Right atrium auricular region (tissue), 2 donors: ENCODE results near the gene NDUFA8. TPM values are rescaled to one million over a fixed set of nuclear protein-coding genes. Genes with fewer than 3 reads are reported as not detected.

Experiments
- DNase-seq: peaks from one replicate; pipeline ENCODE4 v3.0.0-alpha.2; 2019; ENCODE audit warnings: low spot score
- H3K27ac ChIP-seq, 2 donors: fragments of 200-600 bp; sonication (generic); 1 replicate in 1 of 2; 2 replicates in 1 of 2; pipeline ENCODE4 v1.5.1; 2016 to 2019
- H3K27me3 ChIP-seq, 2 donors: fragments of 200-600 bp; sonication (generic); one replicate each; pipeline versions ENCODE4 v1.5.1 to v1.6.0; 2017 to 2019
- H3K36me3 ChIP-seq: fragments of 200-600 bp; sonication (generic); one replicate; pipeline ENCODE4 v1.5.1; 2016
- H3K4me1 ChIP-seq, 2 donors: fragments of 200-600 bp; sonication (generic); one replicate each; pipeline versions ENCODE4 v1.5.1 to v1.6.0; 2017 to 2019
- H3K4me3 ChIP-seq, 2 donors: fragments of 200-600 bp; sonication (generic); 1 replicate in 1 of 2; 2 replicates in 1 of 2; pipeline ENCODE4 v1.5.1; 2017 to 2019; ENCODE audit warnings: mild to moderate bottlenecking in 1 of 2, moderate library complexity in 1 of 2
- H3K9me3 ChIP-seq, 2 donors: fragments of 200-600 bp; sonication (generic); one replicate each; pipeline ENCODE4 v1.5.1; 2019
- total RNA-seq, 2 donors: library from RNA; depleted of rRNA; stranded (reverse); fragments of >200 nt; gene quantifications; one replicate each; pipeline ENCODE4 v1.1.0, GENCODE V29; 2016
- TF ChIP-seq, protein P1 (sequence below), 2 donors: fragments of 200-600 bp; sonication (generic); IDR thresholded peaks; one replicate each; pipeline ENCODE4 v1.5.1; 2019; ENCODE audit warnings: antibody characterized with exemption in 2 of 2

The NDUFA8 gene
- total RNA-seq, 2 donors from 2014 or later, result 169 to 236 TPM

DNA sequence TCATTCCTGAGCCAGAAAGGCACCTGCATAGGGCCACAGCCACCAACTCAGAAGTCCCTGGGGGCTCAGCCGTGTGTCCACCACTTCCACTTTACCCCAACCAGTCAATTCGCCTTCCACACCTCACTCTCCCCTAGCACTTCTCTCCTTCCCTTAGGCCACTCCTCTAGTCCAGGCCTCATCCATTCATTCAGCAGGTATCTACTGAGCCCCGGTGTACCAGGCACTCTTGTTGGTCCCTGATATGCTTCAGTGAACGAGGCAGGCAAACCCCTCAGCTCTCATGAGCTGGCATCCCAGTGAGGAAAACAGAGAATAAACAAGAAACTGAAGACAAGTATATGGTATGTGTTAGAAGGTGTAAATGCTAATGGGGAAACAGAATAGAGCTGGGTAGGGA is 28.7 kb downstream of the NDUFA8 start:
- H3K27me3 ChIP-seq, result no peaks in the 10 kb centered on the region
- no peaks in the 10 kb centered on the region for H3K36me3 ChIP-seq
- TF ChIP-seq, protein P1, sequence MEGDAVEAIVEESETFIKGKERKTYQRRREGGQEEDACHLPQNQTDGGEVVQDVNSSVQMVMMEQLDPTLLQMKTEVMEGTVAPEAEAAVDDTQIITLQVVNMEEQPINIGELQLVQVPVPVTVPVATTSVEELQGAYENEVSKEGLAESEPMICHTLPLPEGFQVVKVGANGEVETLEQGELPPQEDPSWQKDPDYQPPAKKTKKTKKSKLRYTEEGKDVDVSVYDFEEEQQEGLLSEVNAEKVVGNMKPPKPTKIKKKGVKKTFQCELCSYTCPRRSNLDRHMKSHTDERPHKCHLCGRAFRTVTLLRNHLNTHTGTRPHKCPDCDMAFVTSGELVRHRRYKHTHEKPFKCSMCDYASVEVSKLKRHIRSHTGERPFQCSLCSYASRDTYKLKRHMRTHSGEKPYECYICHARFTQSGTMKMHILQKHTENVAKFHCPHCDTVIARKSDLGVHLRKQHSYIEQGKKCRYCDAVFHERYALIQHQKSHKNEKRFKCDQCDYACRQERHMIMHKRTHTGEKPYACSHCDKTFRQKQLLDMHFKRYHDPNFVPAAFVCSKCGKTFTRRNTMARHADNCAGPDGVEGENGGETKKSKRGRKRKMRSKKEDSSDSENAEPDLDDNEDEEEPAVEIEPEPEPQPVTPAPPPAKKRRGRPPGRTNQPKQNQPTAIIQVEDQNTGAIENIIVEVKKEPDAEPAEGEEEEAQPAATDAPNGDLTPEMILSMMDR (IDR thresholded peaks at IDR 0.05), result no peak
- no peak overlapping the region for H3K27ac ChIP-seq
- DNase-seq, result no peak
- no peak overlapping the region for H3K4me3 ChIP-seq
- peaks cover 0 to 73% of the 10 kb centered on the region in 2 donors for H3K4me1 ChIP-seq
- H3K9me3 ChIP-seq, result no peaks in the 10 kb centered on the region

DNA sequence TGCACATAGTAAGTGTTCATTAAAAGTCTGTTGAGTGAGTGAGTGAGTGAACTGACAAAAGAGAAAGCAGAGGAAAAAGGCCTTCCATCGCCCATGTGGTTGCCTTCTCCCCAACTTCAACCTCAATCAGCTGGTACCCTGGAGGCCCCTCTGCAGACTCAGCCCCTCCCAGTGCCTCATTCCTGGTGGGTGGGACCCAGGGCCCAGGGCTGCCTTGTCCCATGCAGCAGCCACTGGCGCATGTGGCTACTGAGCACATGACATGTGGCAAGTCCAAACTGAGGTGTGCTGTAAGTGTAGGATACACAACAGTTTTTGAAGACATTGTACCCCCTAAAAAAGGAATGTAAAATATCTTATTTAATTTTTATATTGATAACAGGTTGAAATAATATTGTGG is 29.6 kb downstream of the NDUFA8 start:
- Histone ChIP-seq H3K9me3 (no peaks in the 10 kb centered on the region), H3K4me3 (no peak overlapping the region), H3K27ac (no peak overlapping the region), H3K27me3 (no peaks in the 10 kb centered on the region), H3K36me3 (no peaks in the 10 kb centered on the region), H3K4me1 (peaks cover 0 to 79% of the 10 kb centered on the region in 2 donors)
- DNase-seq, result no peak
- TF ChIP-seq, protein P1 (IDR thresholded peaks at IDR 0.05), result no peak

DNA sequence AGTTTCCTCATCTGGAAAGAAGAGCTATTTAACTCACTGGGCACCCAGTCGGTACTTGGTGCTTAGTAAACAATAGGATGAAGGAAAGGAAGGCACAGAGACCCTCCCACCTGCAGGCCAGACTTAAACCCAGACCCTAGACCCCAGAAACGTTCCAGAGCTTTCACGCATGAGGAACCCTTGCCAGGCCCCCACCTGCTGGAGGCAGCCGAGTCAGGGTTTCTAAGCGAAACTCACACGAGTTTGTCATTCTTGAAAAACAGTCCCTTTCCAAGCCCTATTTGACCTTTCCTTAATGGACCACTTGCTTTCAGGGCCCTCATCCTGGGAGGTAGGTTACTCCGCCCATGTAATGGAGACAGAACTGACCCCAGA is 30.6 kb downstream of the NDUFA8 start:
- H3K4me3 ChIP-seq, result no peak overlapping the region
- no peaks in the 10 kb centered on the region for H3K36me3 ChIP-seq
- no peaks in the 10 kb centered on the region for H3K27me3 ChIP-seq
- peaks cover 0 to 71% of the 10 kb centered on the region in 2 donors for H3K4me1 ChIP-seq
- DNase-seq, result no peak
- H3K27ac ChIP-seq, result peak overlapping the region in 1 of 2 donors; percentile 27
- TF ChIP-seq, protein P1 (IDR thresholded peaks at IDR 0.05), result no peak
- no peaks in the 10 kb centered on the region for H3K9me3 ChIP-seq

DNA sequence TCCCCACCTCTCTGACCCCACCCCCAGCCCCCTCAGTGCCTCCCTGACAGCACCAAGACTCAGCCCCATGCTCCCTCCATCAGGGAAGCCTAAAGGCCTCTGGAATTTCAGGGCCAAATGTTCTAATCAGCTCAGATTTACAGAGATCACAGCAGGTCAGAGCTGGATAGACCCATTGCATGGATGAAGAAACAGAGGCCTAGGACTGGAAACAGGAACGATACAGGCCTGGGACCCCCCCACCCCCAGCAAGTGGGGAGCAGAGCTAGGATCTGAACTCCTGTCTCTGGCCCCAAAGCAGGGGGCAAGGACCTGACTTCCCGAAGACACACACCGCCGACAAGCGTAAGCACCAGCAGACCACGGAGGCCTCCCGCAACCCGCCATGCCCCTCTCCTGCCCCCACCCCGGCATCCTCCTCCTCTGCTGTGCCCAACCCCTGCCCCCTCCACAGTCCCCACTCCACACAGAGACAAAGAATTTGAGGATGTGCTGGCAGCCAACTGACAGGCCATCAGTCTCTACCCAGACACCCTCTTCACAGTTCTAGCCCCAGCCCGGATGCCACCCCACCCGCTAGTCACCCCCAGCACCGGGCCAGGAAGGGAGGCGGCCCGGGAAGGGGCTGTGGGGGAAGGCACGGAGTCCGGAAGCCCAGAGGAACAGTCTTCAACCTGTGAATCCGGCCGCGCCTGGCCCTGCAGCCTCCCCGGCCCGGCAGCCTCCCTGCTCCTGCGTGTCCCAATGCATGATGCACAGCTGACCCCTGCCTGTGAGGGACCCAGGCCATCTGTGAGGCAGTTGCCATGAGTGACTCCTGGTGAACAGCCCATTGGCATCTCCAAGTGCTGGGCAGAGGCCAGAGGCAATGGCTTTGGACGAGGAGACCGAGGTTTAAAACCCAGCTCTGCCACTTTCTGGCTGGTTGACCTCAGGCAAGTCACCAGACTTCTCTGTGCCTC is 31.3 kb downstream of the NDUFA8 start:
- H3K9me3 ChIP-seq, result no peaks in the 10 kb centered on the region
- H3K4me3 ChIP-seq, result no peak overlapping the region
- H3K27me3 ChIP-seq, result no peaks in the 10 kb centered on the region
- no peak for DNase-seq
- H3K4me1 ChIP-seq, result peaks cover 0 to 64% of the 10 kb centered on the region in 2 donors
- TF ChIP-seq, protein P1 (IDR thresholded peaks at IDR 0.05), result no peak
- peak overlapping the region in 1 of 2 donors; percentile 27 for H3K27ac ChIP-seq
- H3K36me3 ChIP-seq, result no peaks in the 10 kb centered on the region

DNA sequence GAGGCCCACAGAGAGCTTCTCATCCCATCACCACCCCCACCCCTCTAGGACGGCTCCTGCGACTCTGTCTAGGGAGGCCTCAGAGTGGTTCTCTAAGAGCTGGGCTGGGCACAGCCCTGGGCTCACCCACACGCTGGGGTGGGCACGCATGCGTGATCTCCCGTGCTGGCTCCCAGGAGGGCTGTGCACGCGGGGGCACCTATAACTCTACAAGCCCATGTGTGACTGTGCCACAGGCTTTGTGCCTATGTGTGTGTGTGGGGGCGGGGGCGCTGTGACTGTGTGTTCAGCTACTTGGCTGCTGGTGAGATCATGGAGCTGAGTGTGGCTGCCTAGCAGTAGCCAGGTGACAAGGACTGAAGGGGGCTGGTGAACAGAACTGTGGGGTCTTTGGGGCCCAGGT is 32.2 kb downstream of the NDUFA8 start:
- H3K36me3 ChIP-seq, result no peaks in the 10 kb centered on the region
- H3K27me3 ChIP-seq, result no peaks in the 10 kb centered on the region
- no peak overlapping the region for H3K4me3 ChIP-seq
- H3K9me3 ChIP-seq, result no peaks in the 10 kb centered on the region
- TF ChIP-seq, protein P1 (IDR thresholded peaks at IDR 0.05), result no peak
- peaks cover 0 to 64% of the 10 kb centered on the region in 2 donors for H3K4me1 ChIP-seq
- DNase-seq, result no peak
- no peak overlapping the region for H3K27ac ChIP-seq
